Putamen (tissue), 1 donor: ENCODE results near the gene SLC2A10.
A peak's percentile ranks its signal among the peaks of the same experiment; 100 is the strongest.

Experiments
- DNase-seq: peaks from one replicate; pipeline ENCODE4 v3.0.0-alpha.2; 2016; ENCODE audit warnings: low spot score

Gene SLC2A10

DNA sequence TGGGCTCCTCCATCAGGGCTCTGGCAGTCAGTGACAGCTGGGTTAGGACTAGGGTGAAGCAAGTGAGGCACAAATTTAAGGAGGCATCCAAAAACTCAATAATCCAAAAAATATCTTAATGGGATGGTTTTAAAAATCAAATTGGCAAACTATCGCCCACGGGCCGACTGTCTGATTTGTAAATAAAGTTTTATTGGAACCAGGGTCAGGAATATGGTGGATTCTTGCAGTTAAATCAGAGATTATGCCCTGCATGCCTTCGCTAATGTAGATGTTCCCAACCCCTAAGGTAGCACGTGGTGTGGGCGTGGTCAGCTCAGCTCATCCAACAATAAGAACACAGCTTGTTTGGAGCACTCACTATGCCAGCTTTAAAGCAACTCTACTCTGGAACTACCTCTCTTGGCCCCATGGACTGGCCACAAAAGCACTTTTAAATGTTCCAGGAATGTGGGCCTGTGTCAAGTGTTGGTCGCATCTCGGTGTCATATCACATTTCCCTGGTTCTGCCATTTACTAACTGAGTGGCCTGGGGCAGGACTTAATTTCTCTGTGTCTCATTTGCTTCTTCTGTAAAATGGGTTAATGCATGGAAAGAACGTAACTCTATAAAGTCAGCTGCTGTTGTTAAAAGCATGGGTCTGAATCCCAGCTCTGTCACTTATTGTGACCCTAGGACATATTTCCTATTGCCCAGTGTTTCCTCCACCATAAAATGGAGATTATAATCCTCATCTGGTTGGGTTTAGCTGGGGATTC is 27.2 kb upstream of the SLC2A10 start:
- DNase-seq: no peak

DNA sequence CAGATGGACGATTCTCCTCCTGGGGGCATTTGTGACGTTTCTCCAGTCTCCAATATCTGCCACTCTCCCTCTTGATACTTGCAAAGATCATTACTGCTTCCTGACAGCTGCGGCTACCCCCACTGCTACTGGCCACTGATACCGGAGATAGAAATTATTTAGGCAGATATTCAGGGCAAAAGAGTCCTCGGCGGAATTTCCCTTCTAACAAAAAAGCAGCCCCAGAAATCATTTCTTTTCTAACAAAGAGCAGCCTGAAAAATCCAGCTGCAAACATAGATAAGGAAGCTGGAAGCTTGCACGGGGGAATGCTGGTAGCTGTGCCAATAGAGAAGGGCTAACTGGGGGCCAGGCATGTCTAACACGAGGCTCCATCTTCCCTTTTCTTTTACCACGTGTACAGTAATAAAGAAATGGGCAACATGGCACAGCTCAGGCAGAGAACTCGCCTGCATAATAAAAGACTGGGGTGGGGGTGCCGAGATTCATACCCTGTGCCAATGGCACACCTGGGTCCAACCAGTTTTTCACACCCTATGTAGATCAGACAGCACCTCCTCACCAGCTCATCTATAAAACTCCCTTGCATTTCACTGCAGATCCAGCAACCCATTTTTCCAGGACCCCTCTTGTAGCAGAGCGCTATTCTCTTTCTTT is 26.3 kb upstream of the SLC2A10 start:
- no peak for DNase-seq

DNA sequence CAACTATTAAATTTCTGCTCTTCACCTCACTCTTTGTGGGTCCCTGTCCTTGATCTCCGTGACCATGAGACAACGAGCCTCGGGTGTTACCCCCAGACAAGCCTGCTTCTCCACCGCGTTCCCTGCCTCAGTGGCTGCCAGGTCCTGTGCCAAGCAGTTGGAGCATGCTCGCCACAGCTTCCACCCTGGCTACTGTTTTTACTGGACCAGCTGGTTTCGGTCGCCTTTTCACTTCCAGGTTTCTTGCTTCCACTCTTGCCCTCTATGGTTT is 25.8 kb upstream of the SLC2A10 start:
- DNase-seq: no peak

DNA sequence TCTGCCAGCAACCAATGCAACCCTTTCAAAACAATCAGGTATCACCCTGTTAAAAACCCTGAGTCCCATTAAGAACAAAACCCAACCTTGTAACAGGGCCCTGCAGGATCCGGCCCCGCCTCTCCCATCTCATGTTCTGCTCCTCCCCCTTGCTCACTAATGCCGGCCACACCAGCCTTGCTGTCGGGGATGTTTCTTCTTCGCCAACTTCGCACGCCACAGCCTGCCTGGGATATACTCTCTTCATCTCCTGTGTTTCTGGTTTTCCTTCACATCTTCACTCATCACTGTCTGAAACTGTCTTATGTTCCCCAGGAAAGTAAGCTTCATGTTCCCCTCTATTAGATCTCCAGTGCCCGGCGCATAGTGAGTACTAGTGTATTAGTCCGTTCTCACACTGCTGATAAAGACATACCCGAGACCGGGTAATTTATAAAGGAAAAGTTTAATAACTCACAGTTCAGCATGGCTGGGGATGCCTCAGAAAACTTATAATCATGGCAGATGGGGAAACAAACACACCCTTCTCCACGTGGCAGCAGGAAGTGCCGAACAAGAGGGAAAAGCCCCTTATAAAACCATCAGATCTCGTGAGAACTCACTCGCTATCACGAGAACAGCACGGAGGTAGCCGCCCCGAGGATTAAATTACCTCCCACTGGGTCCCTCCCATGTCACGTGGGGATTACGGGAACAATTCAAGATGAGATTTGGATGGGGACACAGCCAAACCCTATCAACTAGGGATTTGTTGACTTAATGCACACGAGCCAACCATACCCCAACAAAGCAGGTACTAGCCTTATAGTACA is 25.3 kb upstream of the SLC2A10 start:
- DNase-seq: no peak

- peak; percentile 16 for DNase-seq
Observed at GRCh38 chr20:46688151-46689081, 21.0 kb upstream of the SLC2A10 start.

- DNase-seq: peak; percentile 97
Observed at GRCh38 chr20:46689082-46689753, 20.2 kb upstream of the SLC2A10 start, which contains the start of gene TP53RK. TSS of gene TP53RK (minus strand) at chr20:46689444. CDS start at chr20:46689414, 30 bp downstream.

DNA sequence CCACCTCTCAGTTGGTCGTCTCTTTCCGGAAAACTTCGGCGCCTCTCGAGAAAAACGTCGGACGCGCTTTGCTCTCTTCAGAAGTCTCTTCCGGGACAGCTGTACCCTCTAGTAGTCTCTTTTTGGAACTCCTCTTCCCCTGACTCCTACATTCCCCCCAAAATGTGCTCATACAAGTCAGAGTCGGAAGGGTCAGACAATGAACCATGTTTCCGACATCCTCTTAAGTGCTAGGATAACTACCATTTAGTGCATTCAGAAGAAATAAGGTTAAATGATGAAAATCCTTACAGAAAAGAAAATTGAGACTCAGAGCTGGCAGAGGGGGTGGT is 19.7 kb upstream of the SLC2A10 start:
- DNase-seq: no peak

GRCh38 chr20:46690219-46691106 is 19.0 kb upstream of the SLC2A10 start:
- peak; percentile 20 for DNase-seq

DNA sequence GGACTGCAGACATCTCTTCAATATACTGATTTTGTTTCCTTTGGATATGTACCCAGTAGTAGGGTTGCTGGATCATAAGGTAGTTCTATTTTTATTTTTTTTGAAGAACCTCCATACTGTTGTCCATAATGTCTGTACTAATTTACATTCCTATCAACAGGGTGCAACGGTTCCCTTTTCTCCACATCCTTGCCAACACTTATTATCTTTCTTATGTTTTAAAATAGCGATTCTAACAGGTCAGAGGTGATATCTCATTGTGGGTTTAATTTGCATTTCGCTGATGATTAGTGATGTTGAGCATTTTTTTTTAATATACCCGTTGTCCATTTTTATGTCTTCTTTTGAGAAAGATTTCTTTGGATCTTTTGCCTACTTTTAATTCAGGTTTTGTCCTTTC is 18.3 kb upstream of the SLC2A10 start:
- DNase-seq: no peak

DNA sequence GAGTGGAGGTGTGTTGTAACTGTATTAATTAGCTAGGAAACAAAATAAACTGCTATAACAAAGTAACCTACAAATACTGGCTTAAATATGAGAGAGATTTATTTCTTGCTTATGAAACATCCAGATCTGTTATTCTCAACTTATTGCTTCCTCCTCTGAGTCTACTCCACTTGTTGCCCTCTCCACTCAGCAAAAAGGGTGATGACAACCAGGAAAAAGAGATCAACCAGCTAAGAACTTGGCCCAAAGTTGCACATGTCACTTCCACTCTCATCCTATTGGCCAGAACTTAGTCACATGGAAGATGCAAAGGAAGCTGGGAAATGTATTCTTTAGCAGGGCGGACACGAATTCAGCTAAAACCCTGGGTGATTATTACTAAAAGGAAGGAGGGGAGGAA is 15.0 kb upstream of the SLC2A10 start:
- peak; percentile 36 for DNase-seq

GRCh38 chr20:46695892-46696291 is 13.6 kb upstream of the SLC2A10 start:
- no peak for DNase-seq

DNA sequence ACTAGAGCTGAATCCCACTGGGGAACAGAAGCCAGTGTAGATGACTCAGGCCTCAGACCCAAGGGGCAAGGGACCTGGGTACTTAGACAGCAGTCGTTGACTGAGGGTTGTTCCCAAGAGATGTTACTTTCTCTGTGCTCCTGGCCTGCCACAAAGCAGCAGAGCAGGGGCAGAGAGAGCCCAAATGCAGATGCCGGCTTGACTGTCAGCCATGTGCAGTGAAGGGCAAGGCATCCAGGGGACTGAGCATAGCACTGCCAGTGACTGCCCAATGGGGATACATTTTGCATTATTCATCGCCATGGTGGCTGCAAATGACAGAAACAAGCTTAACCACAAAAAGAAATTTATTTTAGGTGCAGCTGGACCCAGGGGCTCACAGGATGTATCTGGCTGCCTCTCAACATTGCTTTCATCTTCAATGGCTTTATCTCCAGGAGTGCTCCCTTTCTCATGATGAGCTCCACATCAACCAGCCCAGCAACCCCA is 12.6 kb upstream of the SLC2A10 start:
- DNase-seq: no peak

DNA sequence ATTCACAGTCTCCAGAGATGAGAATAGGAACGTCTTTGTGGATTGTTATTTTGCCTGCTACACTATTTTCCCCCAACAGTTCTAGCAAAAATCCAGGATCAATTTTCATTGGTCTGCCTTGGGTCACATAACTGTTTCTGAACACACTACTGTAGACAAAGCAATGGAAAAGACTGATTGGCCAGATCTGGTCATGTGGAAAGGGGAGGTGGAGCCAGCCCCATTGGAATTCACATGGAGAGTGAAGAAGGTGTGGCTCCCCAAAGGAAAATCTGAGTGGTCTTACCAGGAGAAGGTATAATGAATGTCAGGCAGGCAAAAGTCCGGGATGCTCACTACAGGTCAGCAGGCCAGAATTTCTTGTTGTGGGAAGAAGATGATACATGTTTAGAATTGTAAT is 10.7 kb upstream of the SLC2A10 start:
- DNase-seq: no peak

GRCh38 chr20:46699651-46700359 is 9.6 kb upstream of the SLC2A10 start:
- no peak for DNase-seq

DNA sequence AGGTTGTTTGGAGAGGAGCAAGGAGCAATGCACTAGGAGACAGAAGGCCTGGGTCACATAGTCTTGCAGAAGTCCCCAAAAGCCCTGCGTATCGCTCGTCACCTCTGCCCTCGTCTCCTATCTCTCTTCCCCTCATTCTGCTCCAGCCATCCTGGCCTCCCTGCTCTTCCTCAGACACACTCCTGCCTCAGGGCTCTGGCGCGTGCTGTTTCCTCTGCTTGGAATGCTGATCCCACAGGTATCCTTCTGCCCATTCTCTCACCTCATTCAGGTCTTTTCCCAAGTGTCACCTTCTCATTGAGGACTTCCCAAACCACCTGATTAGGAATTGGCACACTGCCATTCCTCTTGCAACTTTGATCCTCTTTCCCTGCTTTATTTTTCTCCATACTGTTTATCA is 9.0 kb upstream of the SLC2A10 start:
- no peak for DNase-seq

DNA sequence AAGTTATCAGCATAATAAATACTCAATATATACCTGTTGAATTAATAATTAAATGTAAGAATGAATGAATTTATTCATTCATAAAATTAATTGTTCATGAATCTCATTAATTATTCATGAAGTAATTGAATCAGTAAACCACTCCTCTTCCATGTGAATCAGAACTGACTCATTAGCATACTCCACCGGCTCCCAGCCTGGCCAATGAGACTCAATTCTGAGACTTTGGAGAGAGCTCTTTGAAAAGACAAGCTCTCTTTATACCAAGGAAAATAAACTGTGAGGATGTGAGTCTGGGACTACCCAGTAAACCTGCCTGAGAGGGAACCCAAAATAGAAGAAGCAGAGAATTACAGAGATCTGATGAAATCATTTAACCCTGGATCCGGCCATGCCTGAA is 8.4 kb upstream of the SLC2A10 start:
- DNase-seq: no peak

DNA sequence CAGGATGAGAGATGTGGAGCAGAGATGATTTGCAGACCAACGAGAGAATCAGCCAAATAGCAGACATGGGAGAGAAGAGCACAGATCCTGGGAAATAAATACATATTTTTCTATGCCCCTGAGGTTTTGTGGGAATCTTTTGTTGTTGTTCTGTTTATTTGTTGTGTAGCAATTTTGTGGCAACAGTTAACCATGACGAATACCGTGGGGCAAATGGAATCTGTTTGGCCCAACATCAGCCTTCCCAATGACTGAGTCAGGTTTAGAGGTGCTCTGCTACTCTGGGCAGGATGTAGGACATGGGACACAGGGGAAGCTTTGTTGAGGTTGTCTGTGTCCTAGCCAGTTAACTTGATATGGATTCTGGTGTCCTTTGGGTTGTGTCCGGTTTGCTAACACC is 7.9 kb upstream of the SLC2A10 start:
- DNase-seq: no peak

- no peak for DNase-seq
Observed at GRCh38 chr20:46701986-46702385, 7.5 kb upstream of the SLC2A10 start.

DNA sequence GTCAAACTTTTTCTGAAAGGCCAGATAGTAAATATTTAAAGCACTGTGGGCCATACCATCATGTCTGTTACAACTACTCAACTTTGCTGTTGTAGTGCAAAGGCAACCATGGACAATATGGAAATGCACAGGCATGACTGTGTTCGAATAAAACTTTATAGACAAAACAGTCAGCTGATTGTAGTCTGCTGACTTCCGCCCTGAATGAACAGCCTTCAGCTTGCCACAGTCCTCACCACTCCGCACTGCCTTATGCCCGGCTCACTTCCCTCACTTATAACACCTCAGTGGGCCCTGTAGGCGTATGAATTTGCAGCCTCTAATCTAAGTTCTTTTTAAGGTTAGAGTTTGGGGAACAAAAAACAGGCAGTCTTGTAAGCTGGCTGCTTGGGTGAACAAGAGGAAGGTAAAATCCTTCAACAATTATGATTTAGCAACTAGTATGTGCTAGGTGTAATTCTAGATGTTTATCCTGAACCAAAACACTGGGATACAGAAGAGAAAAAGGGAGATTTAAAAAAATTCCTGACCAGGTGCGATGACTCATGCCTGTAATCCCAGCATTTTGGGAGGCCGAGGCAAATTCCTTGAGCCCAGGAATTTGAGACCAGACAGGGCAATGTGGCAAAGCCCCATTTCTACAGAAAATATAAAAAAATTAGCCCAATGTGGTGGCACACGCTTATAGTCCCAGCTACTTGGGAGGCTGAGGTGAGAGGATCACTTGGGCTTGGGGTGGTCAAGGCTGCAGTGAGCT is 6.8 kb upstream of the SLC2A10 start:
- DNase-seq: no peak
